GM18867 (cell line): ENCODE data around the gene FSHR.

ENCODE experiments used
- ATAC-seq: cut with Tn5 transposase; IDR thresholded peaks from one replicate; pipeline ENCODE4 v1.9.1; 2021; ENCODE audit warnings: mild to moderate bottlenecking, moderate library complexity; ENCODE audit not compliant: unreplicated experiment

The FSHR gene

DNA sequence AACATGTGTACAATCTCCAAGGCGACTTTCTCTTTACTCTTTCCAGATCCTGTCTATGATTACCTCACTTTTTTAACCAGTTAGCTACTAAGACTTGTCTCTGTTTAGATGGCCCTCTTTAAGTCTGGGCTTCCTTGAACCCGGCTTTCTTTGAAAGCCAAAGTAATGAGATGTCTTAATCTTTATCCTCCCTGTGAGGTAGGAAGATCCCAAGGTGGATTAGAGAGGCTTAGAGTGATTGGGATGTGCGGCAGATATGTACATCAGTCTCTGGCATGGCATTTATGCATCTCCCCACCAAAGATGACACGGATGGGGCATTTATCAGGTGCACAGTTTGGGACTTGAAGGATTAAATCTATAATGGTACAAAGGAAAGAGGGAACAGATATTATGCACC lies 186.3 kb downstream of the FSHR start:
- ATAC-seq: no peak

DNA sequence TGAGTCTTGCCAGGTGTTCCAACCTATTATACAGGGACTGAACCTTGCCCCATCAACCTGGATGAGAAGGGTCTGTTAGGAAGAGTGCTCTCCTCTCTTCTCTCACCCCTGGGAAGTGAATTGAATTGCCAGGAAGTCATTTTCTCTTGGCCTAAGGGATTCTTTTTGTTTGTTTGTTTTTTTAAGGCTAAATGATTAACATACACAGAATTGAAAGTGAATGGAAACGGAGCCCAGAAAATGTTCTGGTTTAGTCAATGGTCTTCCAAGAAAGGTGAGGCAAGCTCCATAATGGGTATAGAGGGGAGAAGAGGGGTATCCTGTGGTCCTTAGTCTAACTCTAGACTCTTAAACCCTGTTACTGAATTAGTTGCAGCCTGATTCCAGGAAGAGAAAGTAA lies 189.1 kb downstream of the FSHR start:
- no peak for ATAC-seq

GRCh38 chr2:48961009-48961408 lies 193.3 kb downstream of the FSHR start:
- no peak for ATAC-seq

DNA sequence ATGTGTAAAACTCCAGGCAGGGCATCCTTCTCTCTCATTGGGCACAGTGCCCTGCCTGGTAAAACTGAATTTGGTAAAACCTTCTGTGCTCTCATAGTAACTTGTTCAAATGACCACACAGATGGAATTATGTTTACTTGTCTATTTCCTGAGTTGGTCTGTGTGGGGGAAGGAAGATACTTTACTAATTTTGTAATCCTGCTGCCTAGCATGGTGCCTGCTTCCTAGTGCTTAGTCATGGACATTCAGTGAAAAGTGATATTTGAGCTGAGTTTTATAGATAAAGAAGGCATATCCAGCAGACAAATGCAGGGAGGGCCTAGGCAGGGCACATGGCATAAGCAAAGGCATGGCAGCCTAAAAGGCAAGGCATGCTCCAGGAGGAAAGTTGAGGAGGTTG lies 199.4 kb downstream of the FSHR start:
- ATAC-seq: no peak

- ATAC-seq: no peak
These were observed 200.0 kb downstream of the FSHR start for GRCh38 chr2:48954311-48954710.

GRCh38 chr2:48952614-48953013 lies 201.7 kb downstream of the FSHR start:
- ATAC-seq: no peak

DNA sequence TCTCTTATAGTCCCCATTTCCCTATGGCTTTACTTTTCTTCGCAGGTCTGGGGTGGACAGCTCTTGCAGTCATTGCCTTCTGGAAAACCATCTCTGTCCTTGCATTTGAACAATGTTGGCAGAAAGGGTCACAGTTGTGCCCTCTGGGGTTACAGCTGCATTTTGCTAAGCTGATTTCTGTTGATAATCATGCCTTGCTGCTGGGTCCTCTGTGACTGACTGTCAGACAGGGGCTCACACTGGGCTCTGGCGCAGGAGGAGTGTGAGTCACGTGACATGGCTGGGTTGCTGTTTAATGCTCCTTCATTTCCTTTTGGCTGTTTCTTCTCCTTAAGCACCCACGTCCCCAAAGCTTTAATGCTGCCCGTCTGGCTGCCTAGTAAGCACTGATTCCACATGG lies 202.2 kb downstream of the FSHR start:
- ATAC-seq: no peak

DNA sequence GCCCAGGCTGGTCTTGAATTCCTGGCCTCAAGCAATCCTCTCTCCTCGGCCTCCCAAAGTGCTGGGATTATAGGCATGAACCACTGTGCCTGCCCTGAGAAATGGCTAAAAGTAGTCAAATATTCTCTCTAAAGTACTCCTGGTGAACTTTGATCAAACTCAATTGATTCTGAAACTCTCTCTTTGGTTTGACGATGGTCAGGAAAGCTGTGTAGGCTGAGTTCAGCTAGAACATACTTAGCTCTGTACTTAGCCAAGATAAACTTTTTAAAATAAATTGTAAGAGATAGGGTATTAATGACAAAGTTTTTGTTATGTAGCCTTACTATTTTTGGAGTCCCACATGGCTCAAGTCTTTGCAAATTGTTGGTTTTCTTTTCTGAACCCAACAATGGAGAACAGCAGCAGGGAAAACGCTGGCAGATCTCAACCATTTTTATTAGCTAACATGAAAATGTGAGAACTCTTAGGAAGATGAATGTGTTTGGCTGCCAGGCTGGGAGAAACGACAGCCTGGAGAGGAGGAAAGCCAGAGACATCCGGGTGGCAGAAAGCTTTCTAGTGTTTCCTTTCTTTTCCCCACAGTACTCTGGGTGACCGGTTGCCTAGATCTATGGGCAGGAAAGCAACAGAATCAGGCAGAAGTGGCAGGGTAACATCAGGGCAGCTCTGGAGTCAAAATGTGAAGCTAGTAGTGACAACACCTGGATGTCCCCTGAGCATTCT lies 205.8 kb downstream of the FSHR start:
- no peak for ATAC-seq

GRCh38 chr2:48946449-48947048 lies 207.8 kb downstream of the FSHR start:
- ATAC-seq: peak; percentile 96

DNA sequence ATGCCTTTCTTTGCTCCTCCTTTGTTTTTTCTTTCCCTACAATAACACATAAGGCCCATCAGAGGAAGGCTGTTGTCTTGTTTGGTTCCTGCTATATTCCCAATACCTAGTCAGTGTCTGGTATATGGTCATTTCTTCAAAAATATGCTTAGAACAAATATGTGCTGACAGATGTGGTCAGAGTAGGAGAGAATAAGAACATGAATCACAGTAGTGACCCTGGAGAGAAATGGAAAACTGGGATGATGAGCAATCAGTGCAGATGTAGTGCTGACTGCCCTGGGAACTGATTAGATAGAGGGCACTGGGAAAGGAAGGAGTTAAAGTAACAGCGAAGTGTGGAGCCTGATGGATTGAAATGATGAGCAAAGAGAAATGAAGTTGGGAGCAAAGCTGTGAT lies 209.4 kb downstream of the FSHR start:
- ATAC-seq: no peak

DNA sequence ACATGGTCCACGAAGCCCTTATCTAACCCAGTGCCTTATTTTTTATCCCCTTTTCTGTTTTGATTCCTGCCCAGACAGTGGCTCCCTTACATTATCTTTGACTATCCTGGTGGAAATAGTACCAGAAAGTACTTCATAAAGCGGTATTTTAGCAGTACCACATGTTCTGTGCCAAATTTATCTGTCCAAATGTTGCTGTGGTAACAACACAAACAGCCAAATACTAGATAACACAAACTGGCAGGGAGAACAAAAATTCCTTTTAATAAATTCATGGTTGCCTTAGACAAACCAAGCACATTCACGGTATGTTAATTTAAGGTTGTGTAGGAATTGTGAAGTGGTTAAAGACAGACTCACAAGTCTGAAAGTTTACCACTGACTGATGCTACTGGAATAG lies 210.9 kb downstream of the FSHR start:
- no peak for ATAC-seq

DNA sequence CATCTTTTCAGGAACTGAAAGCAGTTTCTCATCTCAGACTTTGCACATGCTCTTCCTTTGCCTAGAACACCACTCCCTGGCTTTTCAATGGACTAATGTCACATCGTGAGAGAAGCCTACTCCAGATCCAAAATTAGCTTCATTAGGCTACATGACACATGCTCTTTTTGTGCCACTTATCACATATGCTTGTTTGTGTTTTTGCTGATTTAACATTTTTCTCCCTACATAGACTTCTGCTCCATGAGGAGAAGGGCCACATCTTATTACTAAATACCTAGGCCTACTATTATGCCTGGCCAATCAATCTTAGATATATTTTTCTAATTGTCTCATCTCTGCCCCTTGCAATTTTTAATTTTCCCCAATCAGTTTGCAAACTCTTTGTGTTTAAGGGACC lies 212.4 kb downstream of the FSHR start:
- ATAC-seq: no peak

- ATAC-seq: no peak
These were observed 212.9 kb downstream of the FSHR start for GRCh38 chr2:48941456-48941855.

DNA sequence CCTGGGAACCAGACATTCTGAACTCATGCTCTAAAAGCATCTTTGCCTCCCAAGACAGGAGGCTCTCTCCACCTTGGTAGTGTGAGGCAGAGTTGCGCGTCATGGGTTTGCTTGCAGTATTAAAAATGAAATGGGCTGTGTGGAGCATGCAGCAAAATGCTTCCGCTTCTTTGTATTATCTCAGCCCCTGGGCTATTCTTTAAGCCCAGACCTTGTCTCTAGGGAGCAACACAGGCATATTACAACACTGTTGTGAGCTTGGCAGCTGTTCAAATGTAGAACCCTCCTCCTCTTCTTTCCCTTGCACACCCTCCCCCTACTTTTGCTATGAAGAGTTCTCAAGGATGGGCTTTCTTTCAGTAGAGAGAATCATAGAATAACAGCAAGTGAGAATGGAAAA lies 213.7 kb downstream of the FSHR start:
- ATAC-seq: no peak

GRCh38 chr2:48939232-48939631 lies 215.1 kb downstream of the FSHR start:
- ATAC-seq: no peak

DNA sequence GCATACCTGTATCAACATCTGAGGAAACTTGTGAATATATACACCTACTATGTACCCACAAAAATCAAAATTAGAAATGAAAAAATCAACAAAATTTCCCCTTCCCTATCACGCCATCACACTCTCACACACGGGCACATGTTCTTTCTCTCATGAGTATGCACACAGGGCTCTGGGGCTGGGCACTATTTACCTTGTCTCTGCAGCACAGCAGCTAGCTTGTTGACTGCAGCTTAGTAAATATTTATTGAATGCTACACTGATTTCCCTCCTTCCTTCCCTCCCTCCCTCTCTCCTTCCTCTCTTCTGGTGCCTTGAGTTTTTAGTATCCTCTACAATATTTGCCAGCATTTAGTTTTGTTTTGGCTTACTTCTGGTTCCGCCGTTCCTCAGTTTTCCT lies 216.1 kb downstream of the FSHR start:
- ATAC-seq: no peak

- no peak for ATAC-seq
These were observed 219.5 kb downstream of the FSHR start for GRCh38 chr2:48934807-48935206.

DNA sequence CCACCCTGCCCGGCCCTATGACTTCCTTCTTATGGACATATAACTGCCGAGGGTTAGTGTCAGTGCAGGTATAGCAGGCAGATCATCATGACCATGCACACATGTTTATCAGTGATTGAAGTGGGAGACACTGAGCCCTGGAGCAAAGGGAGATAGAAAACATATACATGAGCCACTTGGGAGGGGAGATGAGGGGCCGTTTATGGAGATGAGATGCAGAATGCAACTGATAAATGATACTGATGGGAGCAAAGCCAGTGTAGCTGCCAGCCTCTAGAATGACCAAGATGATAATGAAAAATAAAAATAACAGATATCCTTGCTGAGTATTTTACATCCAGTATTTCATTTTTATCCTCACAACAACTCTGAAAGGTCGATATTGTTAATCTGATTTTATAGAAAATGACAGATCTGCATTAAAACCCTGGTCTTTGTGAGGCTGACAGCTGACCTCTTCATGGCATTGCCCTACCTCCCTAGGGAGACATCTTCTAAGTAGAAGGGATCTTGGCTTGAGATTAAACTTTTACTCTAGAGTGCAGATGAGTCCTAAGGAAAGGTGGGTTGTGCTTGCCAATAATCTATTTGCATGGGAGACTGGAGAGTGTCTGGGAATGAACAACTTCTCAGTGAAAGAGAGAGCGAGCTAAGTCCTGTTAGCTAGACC lies 220.4 kb downstream of the FSHR start:
- no peak for ATAC-seq

DNA sequence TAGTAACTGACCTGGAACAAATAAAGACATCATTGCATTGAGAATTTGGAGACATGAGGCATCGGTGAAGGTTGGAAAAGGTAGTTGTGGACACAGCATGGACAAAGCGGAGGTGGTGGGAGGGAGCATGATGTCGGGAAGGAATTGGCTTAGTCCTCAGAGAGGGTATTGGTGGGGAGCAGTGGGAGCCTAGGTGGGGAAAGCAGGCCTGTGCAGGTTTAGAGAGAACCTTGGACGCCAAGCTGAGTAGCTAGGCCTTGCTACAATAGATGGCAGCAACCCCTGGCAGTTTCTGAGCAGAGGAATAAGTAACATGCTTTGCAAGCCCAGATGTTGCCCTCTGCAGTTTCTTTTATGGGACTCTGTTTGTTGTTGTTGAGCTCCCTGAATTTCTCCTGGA lies 221.6 kb downstream of the FSHR start:
- no peak for ATAC-seq

- no peak for ATAC-seq
These were observed 224.6 kb downstream of the FSHR start for GRCh38 chr2:48929571-48930301.

- ATAC-seq: no peak
These were observed 227.0 kb downstream of the FSHR start for GRCh38 chr2:48927355-48927754.

GRCh38 chr2:48915884-48916283 lies 238.4 kb downstream of the FSHR start:
- ATAC-seq: no peak
